GM23338 (cell line): ENCODE results near the gene DIP2C. TPM values are rescaled to one million over a fixed set of nuclear protein-coding genes. Genes with fewer than 3 reads are reported as not detected.

Source experiments
- ATAC-seq: fragments of 200-7000 bp; cut with Tn5 transposase; 3 replicates; pipeline ENCODE4 v1.9.1; 2020
- DNase-seq: peaks from one replicate; pipeline ENCODE4 v3.0.0-alpha.2; 2015; ENCODE audit warnings: low spot score
- H2AFZ ChIP-seq: fragments of 200-600 bp; sonication (generic); 2 replicates; pipeline ENCODE4 v1.8.0; 2016; ENCODE audit warnings: antibody characterized with exemption, mild to moderate bottlenecking, moderate library complexity
- H3F3A ChIP-seq: fragments of 200-600 bp; sonication (generic); replicated peaks from 2 replicates; pipeline ENCODE4 v1.8.0; 2017; ENCODE audit warnings: antibody characterized with exemption, mixed run types, low read depth
- H3K27ac ChIP-seq: fragments of 200-600 bp; sonication (generic); 2 replicates; pipeline ENCODE4 v1.6.1; 2016; ENCODE audit warnings: low read depth
- H3K27me3 ChIP-seq: fragments of 200-600 bp; sonication (generic); 2 replicates; pipeline ENCODE4 v1.8.0; 2016; ENCODE audit warnings: mild to moderate bottlenecking, mixed run types, moderate library complexity; ENCODE audit not compliant: insufficient read depth
- H3K36me3 ChIP-seq: fragments of 200-600 bp; sonication (generic); 2 replicates; pipeline ENCODE4 v1.8.0; 2016; ENCODE audit warnings: mild to moderate bottlenecking; ENCODE audit not compliant: insufficient read depth
- H3K4me1 ChIP-seq: fragments of 200-600 bp; sonication (generic); 2 replicates; pipeline ENCODE4 v1.8.0; 2016; ENCODE audit warnings: mild to moderate bottlenecking, moderate library complexity; ENCODE audit not compliant: insufficient read depth
- H3K4me2 ChIP-seq: fragments of 200-600 bp; sonication (generic); 2 replicates; pipeline ENCODE4 v1.7.1; 2017; ENCODE audit warnings: mixed run types
- H3K4me3 ChIP-seq: fragments of 200-600 bp; sonication (generic); 2 replicates; pipeline ENCODE4 v1.6.1; 2016; ENCODE audit warnings: mixed run types
- H3K79me2 ChIP-seq: fragments of 200-600 bp; sonication (generic); replicated peaks from 2 replicates; pipeline ENCODE4 v1.8.0; 2017; ENCODE audit warnings: mild to moderate bottlenecking; ENCODE audit not compliant: insufficient read depth
- H3K9me2 ChIP-seq: fragments of 200-600 bp; sonication (generic); 2 replicates; pipeline ENCODE4 v1.8.0; 2017; ENCODE audit not compliant: insufficient read depth
- H4K20me1 ChIP-seq: fragments of 200-600 bp; sonication (generic); replicated peaks from 2 replicates; pipeline ENCODE4 v1.8.0; 2017; ENCODE audit warnings: mild to moderate bottlenecking; ENCODE audit not compliant: insufficient read depth
- H3K27ac Mint-ChIP-seq: 2 replicates; pipeline ENCODE4 v1.8.0; 2020; ENCODE audit warnings: inconsistent platforms, mild to moderate bottlenecking, moderate library complexity, mixed read lengths
- H3K27me3 Mint-ChIP-seq: 3 replicates; pipeline ENCODE4 v1.8.0; 2022; ENCODE audit warnings: low read depth, mild to moderate bottlenecking, moderate library complexity, mixed read lengths, inconsistent platforms; ENCODE audit not compliant: insufficient read depth, poor library complexity
- H3K36me3 Mint-ChIP-seq: 3 replicates; pipeline ENCODE4 v1.8.0; 2021; ENCODE audit warnings: low read depth, mild to moderate bottlenecking, inconsistent platforms, moderate library complexity, mixed read lengths
- H3K4me1 Mint-ChIP-seq: 3 replicates; pipeline ENCODE4 v1.8.0; 2020; ENCODE audit warnings: mild to moderate bottlenecking, inconsistent platforms, mixed read lengths
- H3K4me3 Mint-ChIP-seq: 3 replicates; pipeline ENCODE4 v1.8.0; 2021; ENCODE audit warnings: moderate library complexity, mild to moderate bottlenecking, inconsistent platforms, mixed read lengths
- H3K9me3 Mint-ChIP-seq: 3 replicates; pipeline ENCODE4 v1.8.0; 2020; ENCODE audit warnings: moderate library complexity, mild to moderate bottlenecking, inconsistent platforms, mixed read lengths
- JUNB ChIP-seq: IDR thresholded peaks from one replicate; pipeline ENCODE4 v1.6.1; 2016; ENCODE audit warnings: antibody characterized with exemption; ENCODE audit not compliant: unreplicated experiment
- STAT1 ChIP-seq: IDR thresholded peaks from one replicate; pipeline ENCODE4 v1.6.1; 2016; ENCODE audit warnings: antibody characterized with exemption; ENCODE audit not compliant: unreplicated experiment
- polyA plus RNA-seq: library from polyadenylated mRNA; unstranded; fragments of >200 nt; fragmentation: Nextera tagmentation; extraction: Ambion mirVana; gene quantifications from 2 replicates; pipeline ENCODE4 v1.2.1, GENCODE V29; 2016
- total RNA-seq: library from RNA; depleted of rRNA; stranded (reverse); fragments of >200 nt; shearing (Covaris generic); gene quantifications from 2 replicates; pipeline ENCODE4 v1.2.3, GENCODE V29; 2014
- TF ChIP-seq, protein P1 (sequence below): IDR thresholded peaks from one replicate; pipeline ENCODE4 v1.6.1; 2018; ENCODE audit warnings: antibody characterized with exemption; ENCODE audit not compliant: unreplicated experiment
- TF ChIP-seq, protein P2 (sequence below): fragments of 250-450 bp; sonication (Bioruptor Pico); IDR thresholded peaks from 2 replicates; pipeline ENCODE4 v1.5.0; 2020; ENCODE audit warnings: mild to moderate bottlenecking, moderate library complexity

The DIP2C gene
- total and polyA plus RNA-seq, 2 experiments from 2014 or later = 5.1 to 7.7 TPM

DNA sequence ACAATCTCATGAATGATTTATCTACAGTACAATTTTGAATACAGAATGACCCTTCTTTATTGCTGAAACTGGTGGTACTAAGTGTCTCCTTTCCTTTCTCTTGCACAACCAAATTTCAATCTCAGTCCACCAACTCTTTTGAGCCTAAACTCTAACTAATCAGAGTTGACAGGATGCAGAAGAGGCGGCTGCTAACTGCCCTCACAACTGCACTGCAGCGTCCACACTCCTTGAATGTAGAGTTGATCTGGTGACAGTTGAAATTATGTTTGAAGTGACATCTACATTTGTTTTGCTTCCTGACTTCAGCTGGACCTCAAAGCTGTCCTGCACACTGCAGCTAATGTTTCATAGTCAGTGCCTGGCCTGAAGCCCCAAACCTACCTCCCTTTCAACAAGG is 414.6 kb downstream of the DIP2C start:
- ATAC-seq (no peak), DNase-seq (no peak)
- no peaks in the 10 kb centered on the region for H3F3A ChIP-seq
- TF ChIP-seq, protein P1, sequence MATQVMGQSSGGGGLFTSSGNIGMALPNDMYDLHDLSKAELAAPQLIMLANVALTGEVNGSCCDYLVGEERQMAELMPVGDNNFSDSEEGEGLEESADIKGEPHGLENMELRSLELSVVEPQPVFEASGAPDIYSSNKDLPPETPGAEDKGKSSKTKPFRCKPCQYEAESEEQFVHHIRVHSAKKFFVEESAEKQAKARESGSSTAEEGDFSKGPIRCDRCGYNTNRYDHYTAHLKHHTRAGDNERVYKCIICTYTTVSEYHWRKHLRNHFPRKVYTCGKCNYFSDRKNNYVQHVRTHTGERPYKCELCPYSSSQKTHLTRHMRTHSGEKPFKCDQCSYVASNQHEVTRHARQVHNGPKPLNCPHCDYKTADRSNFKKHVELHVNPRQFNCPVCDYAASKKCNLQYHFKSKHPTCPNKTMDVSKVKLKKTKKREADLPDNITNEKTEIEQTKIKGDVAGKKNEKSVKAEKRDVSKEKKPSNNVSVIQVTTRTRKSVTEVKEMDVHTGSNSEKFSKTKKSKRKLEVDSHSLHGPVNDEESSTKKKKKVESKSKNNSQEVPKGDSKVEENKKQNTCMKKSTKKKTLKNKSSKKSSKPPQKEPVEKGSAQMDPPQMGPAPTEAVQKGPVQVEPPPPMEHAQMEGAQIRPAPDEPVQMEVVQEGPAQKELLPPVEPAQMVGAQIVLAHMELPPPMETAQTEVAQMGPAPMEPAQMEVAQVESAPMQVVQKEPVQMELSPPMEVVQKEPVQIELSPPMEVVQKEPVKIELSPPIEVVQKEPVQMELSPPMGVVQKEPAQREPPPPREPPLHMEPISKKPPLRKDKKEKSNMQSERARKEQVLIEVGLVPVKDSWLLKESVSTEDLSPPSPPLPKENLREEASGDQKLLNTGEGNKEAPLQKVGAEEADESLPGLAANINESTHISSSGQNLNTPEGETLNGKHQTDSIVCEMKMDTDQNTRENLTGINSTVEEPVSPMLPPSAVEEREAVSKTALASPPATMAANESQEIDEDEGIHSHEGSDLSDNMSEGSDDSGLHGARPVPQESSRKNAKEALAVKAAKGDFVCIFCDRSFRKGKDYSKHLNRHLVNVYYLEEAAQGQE = no peak
- TF ChIP-seq STAT1 (no peak), JUNB (no peak)
- TF ChIP-seq, protein P2, sequence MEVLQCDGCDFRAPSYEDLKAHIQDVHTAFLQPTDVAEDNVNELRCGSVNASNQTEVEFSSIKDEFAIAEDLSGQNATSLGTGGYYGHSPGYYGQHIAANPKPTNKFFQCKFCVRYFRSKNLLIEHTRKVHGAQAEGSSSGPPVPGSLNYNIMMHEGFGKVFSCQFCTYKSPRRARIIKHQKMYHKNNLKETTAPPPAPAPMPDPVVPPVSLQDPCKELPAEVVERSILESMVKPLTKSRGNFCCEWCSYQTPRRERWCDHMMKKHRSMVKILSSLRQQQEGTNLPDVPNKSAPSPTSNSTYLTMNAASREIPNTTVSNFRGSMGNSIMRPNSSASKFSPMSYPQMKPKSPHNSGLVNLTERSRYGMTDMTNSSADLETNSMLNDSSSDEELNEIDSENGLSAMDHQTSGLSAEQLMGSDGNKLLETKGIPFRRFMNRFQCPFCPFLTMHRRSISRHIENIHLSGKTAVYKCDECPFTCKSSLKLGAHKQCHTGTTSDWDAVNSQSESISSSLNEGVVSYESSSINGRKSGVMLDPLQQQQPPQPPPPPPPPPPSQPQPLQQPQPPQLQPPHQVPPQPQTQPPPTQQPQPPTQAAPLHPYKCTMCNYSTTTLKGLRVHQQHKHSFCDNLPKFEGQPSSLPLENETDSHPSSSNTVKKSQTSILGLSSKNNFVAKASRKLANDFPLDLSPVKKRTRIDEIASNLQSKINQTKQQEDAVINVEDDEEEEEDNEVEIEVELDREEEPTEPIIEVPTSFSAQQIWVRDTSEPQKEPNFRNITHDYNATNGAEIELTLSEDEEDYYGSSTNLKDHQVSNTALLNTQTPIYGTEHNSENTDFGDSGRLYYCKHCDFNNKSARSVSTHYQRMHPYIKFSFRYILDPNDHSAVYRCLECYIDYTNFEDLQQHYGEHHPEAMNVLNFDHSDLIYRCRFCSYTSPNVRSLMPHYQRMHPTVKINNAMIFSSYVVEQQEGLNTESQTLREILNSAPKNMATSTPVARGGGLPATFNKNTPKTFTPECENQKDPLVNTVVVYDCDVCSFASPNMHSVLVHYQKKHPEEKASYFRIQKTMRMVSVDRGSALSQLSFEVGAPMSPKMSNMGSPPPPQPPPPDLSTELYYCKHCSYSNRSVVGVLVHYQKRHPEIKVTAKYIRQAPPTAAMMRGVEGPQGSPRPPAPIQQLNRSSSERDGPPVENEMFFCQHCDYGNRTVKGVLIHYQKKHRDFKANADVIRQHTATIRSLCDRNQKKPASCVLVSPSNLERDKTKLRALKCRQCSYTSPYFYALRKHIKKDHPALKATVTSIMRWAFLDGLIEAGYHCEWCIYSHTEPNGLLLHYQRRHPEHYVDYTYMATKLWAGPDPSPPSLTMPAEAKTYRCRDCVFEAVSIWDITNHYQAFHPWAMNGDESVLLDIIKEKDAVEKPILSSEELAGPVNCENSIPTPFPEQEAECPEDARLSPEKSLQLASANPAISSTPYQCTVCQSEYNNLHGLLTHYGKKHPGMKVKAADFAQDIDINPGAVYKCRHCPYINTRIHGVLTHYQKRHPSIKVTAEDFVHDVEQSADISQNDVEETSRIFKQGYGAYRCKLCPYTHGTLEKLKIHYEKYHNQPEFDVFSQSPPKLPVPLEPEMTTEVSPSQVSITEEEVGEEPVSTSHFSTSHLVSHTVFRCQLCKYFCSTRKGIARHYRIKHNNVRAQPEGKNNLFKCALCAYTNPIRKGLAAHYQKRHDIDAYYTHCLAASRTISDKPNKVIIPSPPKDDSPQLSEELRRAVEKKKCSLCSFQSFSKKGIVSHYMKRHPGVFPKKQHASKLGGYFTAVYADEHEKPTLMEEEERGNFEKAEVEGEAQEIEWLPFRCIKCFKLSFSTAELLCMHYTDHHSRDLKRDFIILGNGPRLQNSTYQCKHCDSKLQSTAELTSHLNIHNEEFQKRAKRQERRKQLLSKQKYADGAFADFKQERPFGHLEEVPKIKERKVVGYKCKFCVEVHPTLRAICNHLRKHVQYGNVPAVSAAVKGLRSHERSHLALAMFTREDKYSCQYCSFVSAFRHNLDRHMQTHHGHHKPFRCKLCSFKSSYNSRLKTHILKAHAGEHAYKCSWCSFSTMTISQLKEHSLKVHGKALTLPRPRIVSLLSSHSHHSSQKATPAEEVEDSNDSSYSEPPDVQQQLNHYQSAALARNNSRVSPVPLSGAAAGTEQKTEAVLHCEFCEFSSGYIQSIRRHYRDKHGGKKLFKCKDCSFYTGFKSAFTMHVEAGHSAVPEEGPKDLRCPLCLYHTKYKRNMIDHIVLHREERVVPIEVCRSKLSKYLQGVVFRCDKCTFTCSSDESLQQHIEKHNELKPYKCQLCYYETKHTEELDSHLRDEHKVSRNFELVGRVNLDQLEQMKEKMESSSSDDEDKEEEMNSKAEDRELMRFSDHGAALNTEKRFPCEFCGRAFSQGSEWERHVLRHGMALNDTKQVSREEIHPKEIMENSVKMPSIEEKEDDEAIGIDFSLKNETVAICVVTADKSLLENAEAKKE = no peak
- H4K20me1 ChIP-seq = no peaks in the 10 kb centered on the region
- no peaks in the 10 kb centered on the region for H3K9me2 ChIP-seq
- H3K4me3 Mint-ChIP-seq = no peak overlapping the region
- no peaks in the 10 kb centered on the region for H3K27me3 ChIP-seq
- no peaks in the 10 kb centered on the region for H3K36me3 ChIP-seq
- no peak overlapping the region for H3K27ac Mint-ChIP-seq
- no peaks in the 10 kb centered on the region for H3K27me3 Mint-ChIP-seq
- H3K9me3 Mint-ChIP-seq = no peaks in the 10 kb centered on the region
- no peak overlapping the region for H3K4me3 ChIP-seq
- peaks cover 3% of the 10 kb centered on the region; the same call in 2 of the 3 replicates for H3K36me3 Mint-ChIP-seq
- H3K79me2 ChIP-seq = no peaks in the 10 kb centered on the region
- H3K4me2 ChIP-seq = no peak overlapping the region
- no peak overlapping the region for H3K27ac ChIP-seq
- no peaks in the 10 kb centered on the region for H3K4me1 ChIP-seq
- H3K4me1 Mint-ChIP-seq = peaks cover 6% of the 10 kb centered on the region; the same call in 2 of the 3 replicates
- H2AFZ ChIP-seq = no peak overlapping the region
